ENCODE results near the gene CLEC18A. TPM values are rescaled to one million over a fixed set of nuclear protein-coding genes. Genes with fewer than 3 reads are reported as not detected.
"Not testable (repeated sequence)": the region's sequence is repeated elsewhere in the genome, so short reads cannot be mapped to it uniquely, and the experiment has no call there.

CLEC18A gene
- total RNA-seq, 2 donors from 2014 or later = 0.32 to 4.2 TPM

GRCh38 chr16:69967688-69968087, 16.6 kb downstream of the CLEC18A start:
- H3K36me3 ChIP-seq; intact Hi-C loops (cut with DNase I); H3K27me3 ChIP-seq; H3K27ac ChIP-seq; H3K9me3 ChIP-seq; H3K4me3 ChIP-seq; H3K4me1 ChIP-seq; H3K9ac ChIP-seq (ENCODE audit: low read depth in 2 of 2, low read length in 2 of 2); DNase-seq: not testable (repeated sequence)

GRCh38 chr16:69968125-69968524, 17.0 kb downstream of the CLEC18A start:
- H3K27ac ChIP-seq; DNase-seq; H3K36me3 ChIP-seq; H3K9ac ChIP-seq (ENCODE audit: low read depth in 2 of 2, low read length in 2 of 2); H3K27me3 ChIP-seq; H3K4me1 ChIP-seq; H3K9me3 ChIP-seq; H3K4me3 ChIP-seq; intact Hi-C loops (cut with DNase I): not testable (repeated sequence)

- H3K27me3 ChIP-seq; H3K9ac ChIP-seq (ENCODE audit: low read depth in 2 of 2, low read length in 2 of 2); intact Hi-C loops (cut with DNase I); DNase-seq; H3K36me3 ChIP-seq; H3K9me3 ChIP-seq; H3K27ac ChIP-seq; H3K4me1 ChIP-seq; H3K4me3 ChIP-seq: not testable (repeated sequence)
Observed at GRCh38 chr16:69969657-69970056, 18.5 kb downstream of the CLEC18A start.

GRCh38 chr16:69972120-69972519, 21.0 kb downstream of the CLEC18A start:
- not testable (repeated sequence) for H3K9ac ChIP-seq (ENCODE audit: low read depth in 2 of 2, low read length in 2 of 2)

GRCh38 chr16:69972935-69973334, 21.8 kb downstream of the CLEC18A start:
- intact Hi-C loops (cut with DNase I) = not testable (repeated sequence)

More at GRCh38 chr16:69972120-69972519, 21.0 kb downstream of the CLEC18A start:
- H3K27ac ChIP-seq; DNase-seq; H3K36me3 ChIP-seq; H3K4me3 ChIP-seq; H3K27me3 ChIP-seq; H3K4me1 ChIP-seq; H3K9me3 ChIP-seq; intact Hi-C loops (cut with DNase I): not testable (repeated sequence)

GRCh38 chr16:69985196-69985595, 34.1 kb downstream of the CLEC18A start:
- H3K9me3 ChIP-seq; H3K4me3 ChIP-seq; intact Hi-C loops (cut with DNase I); H3K36me3 ChIP-seq; DNase-seq; H3K9ac ChIP-seq (ENCODE audit: low read depth in 2 of 2, low read length in 2 of 2); H3K27ac ChIP-seq; H3K4me1 ChIP-seq; H3K27me3 ChIP-seq: not testable (repeated sequence)

More at GRCh38 chr16:69972935-69973334, 21.8 kb downstream of the CLEC18A start:
- H3K9me3 ChIP-seq; H3K36me3 ChIP-seq; H3K27ac ChIP-seq; H3K27me3 ChIP-seq; H3K9ac ChIP-seq (ENCODE audit: low read depth in 2 of 2, low read length in 2 of 2); H3K4me3 ChIP-seq; DNase-seq; H3K4me1 ChIP-seq: not testable (repeated sequence)

GRCh38 chr16:69997956-69998355, 46.8 kb downstream of the CLEC18A start:
- intact Hi-C loops (cut with DNase I); H3K4me3 ChIP-seq; H3K36me3 ChIP-seq; H3K9ac ChIP-seq (ENCODE audit: low read depth in 2 of 2, low read length in 2 of 2); DNase-seq; H3K27ac ChIP-seq; H3K27me3 ChIP-seq; H3K4me1 ChIP-seq; H3K9me3 ChIP-seq: not testable (repeated sequence)

GRCh38 chr16:69999801-70000200, 48.7 kb downstream of the CLEC18A start:
- H3K4me3 ChIP-seq; H3K27me3 ChIP-seq; H3K36me3 ChIP-seq; intact Hi-C loops (cut with DNase I); H3K9me3 ChIP-seq; H3K27ac ChIP-seq; DNase-seq; H3K9ac ChIP-seq (ENCODE audit: low read depth in 2 of 2, low read length in 2 of 2); H3K4me1 ChIP-seq: not testable (repeated sequence)

GRCh38 chr16:70003511-70003910, 52.4 kb downstream of the CLEC18A start:
- H3K4me1 ChIP-seq; H3K27me3 ChIP-seq; H3K27ac ChIP-seq; H3K9me3 ChIP-seq; intact Hi-C loops (cut with DNase I); H3K36me3 ChIP-seq; H3K9ac ChIP-seq (ENCODE audit: low read depth in 2 of 2, low read length in 2 of 2); DNase-seq; H3K4me3 ChIP-seq: not testable (repeated sequence)

- H3K9me3 ChIP-seq; H3K27me3 ChIP-seq; H3K36me3 ChIP-seq; H3K4me3 ChIP-seq; intact Hi-C loops (cut with DNase I); DNase-seq; H3K27ac ChIP-seq; H3K9ac ChIP-seq (ENCODE audit: low read depth in 2 of 2, low read length in 2 of 2); H3K4me1 ChIP-seq: not testable (repeated sequence)
Observed at GRCh38 chr16:70008604-70009003, 57.5 kb downstream of the CLEC18A start.

- not testable (repeated sequence) for DNase-seq, H3K4me1 ChIP-seq
Observed at GRCh38 chr16:70010615-70011014, 59.5 kb downstream of the CLEC18A start.

GRCh38 chr16:70011120-70011519, 60.0 kb downstream of the CLEC18A start:
- H3K9ac ChIP-seq (ENCODE audit: low read depth in 2 of 2, low read length in 2 of 2); H3K4me3 ChIP-seq; H3K36me3 ChIP-seq; H3K4me1 ChIP-seq; DNase-seq; intact Hi-C loops (cut with DNase I); H3K27me3 ChIP-seq; H3K27ac ChIP-seq; H3K9me3 ChIP-seq: not testable (repeated sequence)

More at GRCh38 chr16:70010615-70011014, 59.5 kb downstream of the CLEC18A start:
- H3K9ac ChIP-seq (ENCODE audit: low read depth in 2 of 2, low read length in 2 of 2); H3K27me3 ChIP-seq; H3K36me3 ChIP-seq; H3K9me3 ChIP-seq; H3K4me3 ChIP-seq; intact Hi-C loops (cut with DNase I); H3K27ac ChIP-seq: not testable (repeated sequence)

- H3K27me3 ChIP-seq; H3K27ac ChIP-seq; H3K36me3 ChIP-seq; H3K9me3 ChIP-seq; H3K4me3 ChIP-seq; intact Hi-C loops (cut with DNase I); H3K9ac ChIP-seq (ENCODE audit: low read depth in 2 of 2, low read length in 2 of 2); H3K4me1 ChIP-seq; DNase-seq: not testable (repeated sequence)
Observed at GRCh38 chr16:70012354-70012753, 61.2 kb downstream of the CLEC18A start.

GRCh38 chr16:70012951-70013350, 61.8 kb downstream of the CLEC18A start:
- H3K27ac ChIP-seq; H3K4me3 ChIP-seq; H3K36me3 ChIP-seq; H3K9ac ChIP-seq (ENCODE audit: low read depth in 2 of 2, low read length in 2 of 2); DNase-seq; intact Hi-C loops (cut with DNase I); H3K9me3 ChIP-seq; H3K4me1 ChIP-seq; H3K27me3 ChIP-seq: not testable (repeated sequence)

All from colonic mucosa (tissue), 4 donors.